ENCODE results near the gene UBE2G2. TPM values are rescaled to one million over a fixed set of nuclear protein-coding genes. Genes with fewer than 3 reads are reported as not detected.

The UBE2G2 gene
- total and polyA plus RNA-seq, 2 experiments from 2014 or later: 79.4 to 86.4 TPM

DNA sequence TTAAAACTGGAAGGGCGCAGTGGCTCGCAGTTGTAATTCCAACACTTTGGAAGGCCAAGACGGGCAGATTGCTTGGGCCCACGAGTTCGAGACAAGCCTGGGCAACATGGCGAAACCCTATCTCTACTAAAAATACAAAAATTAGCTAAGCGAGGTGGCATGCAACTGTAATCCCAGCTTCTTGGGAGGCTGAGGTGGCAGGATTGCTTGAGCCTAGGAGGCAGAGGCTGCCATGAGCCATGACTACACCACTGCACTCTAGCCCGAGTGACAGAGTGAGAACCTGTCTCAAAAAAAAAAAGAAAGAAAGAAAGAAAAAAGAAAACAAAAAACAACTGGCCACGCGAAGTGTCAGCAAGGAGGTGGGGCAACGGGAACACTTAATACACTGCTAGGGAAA lies 6.3 kb downstream of the UBE2G2 start:
- Histone ChIP-seq H3K9me3 (ENCODE audit: low read depth) (no peaks in the 10 kb centered on the region), H3K4me3 (no peak overlapping the region), H3K4me1 (ENCODE audit: low read depth) (peaks cover 15% of the 10 kb centered on the region), H3K27me3 (no peaks in the 10 kb centered on the region), H3K36me3 (no peaks in the 10 kb centered on the region), H3K27ac (no peak overlapping the region)
- no peak for TF ChIP-seq CTCF (IDR thresholded peaks at IDR 0.05; ENCODE audit: low read depth, low read length)
- no peak for DNase-seq (ENCODE audit: low read depth in 1 of 2, low spot score in 1 of 2)

GRCh38 chr21:44793592-44794374 lies 7.8 kb downstream of the UBE2G2 start:
- H3K27me3 ChIP-seq: no peaks in the 10 kb centered on the region
- H3K27ac ChIP-seq: no peak overlapping the region
- H3K9me3 ChIP-seq (ENCODE audit: low read depth): no peaks in the 10 kb centered on the region
- no peak for DNase-seq (ENCODE audit: low read depth in 1 of 2, low spot score in 1 of 2)
- H3K4me1 ChIP-seq (ENCODE audit: low read depth): peaks cover 9% of the 10 kb centered on the region
- no peak for TF ChIP-seq CTCF (IDR thresholded peaks at IDR 0.05; ENCODE audit: low read depth, low read length)
- no peaks in the 10 kb centered on the region for H3K36me3 ChIP-seq
- H3K4me3 ChIP-seq: no peak overlapping the region

GRCh38 chr21:44792702-44793591 lies 8.7 kb downstream of the UBE2G2 start:
- Histone ChIP-seq H3K27ac (no peak overlapping the region), H3K4me1 (ENCODE audit: low read depth) (peaks cover 9% of the 10 kb centered on the region), H3K9me3 (ENCODE audit: low read depth) (no peaks in the 10 kb centered on the region), H3K27me3 (no peaks in the 10 kb centered on the region), H3K4me3 (no peak overlapping the region), H3K36me3 (no peaks in the 10 kb centered on the region)
- peak; percentile 72 to 85 for DNase-seq (ENCODE audit: low read depth in 1 of 2, low spot score in 1 of 2)
- TF ChIP-seq CTCF (IDR thresholded peaks at IDR 0.05; ENCODE audit: low read depth, low read length): peak; percentile 82

- no peak for DNase-seq (ENCODE audit: low read depth in 1 of 2, low spot score in 1 of 2)
These were observed 9.6 kb downstream of the UBE2G2 start for GRCh38 chr21:44791993-44792392.

GRCh38 chr21:44791246-44791645 lies 10.4 kb downstream of the UBE2G2 start:
- no peaks in the 10 kb centered on the region for H3K36me3 ChIP-seq
- no peaks in the 10 kb centered on the region for H3K27me3 ChIP-seq
- H3K4me3 ChIP-seq: no peak overlapping the region
- no peak for DNase-seq (ENCODE audit: low read depth in 1 of 2, low spot score in 1 of 2)
- no peaks in the 10 kb centered on the region for H3K9me3 ChIP-seq (ENCODE audit: low read depth)
- H3K4me1 ChIP-seq (ENCODE audit: low read depth): peaks cover 12% of the 10 kb centered on the region
- H3K27ac ChIP-seq: no peak overlapping the region
- no peak for TF ChIP-seq CTCF (IDR thresholded peaks at IDR 0.05; ENCODE audit: low read depth, low read length)

More at GRCh38 chr21:44791993-44792392, 9.6 kb downstream of the UBE2G2 start:
- H3K27me3 ChIP-seq: no peaks in the 10 kb centered on the region
- no peak for TF ChIP-seq CTCF (IDR thresholded peaks at IDR 0.05; ENCODE audit: low read depth, low read length)
- H3K27ac ChIP-seq: no peak overlapping the region
- H3K4me1 ChIP-seq (ENCODE audit: low read depth): peaks cover 9% of the 10 kb centered on the region
- H3K4me3 ChIP-seq: no peak overlapping the region
- H3K9me3 ChIP-seq (ENCODE audit: low read depth): no peaks in the 10 kb centered on the region
- no peaks in the 10 kb centered on the region for H3K36me3 ChIP-seq

Measured in cardiac muscle cell (in vitro differentiated cells and primary cell).